NB4 (cell line): Measurements from ENCODE around the gene CLK2.

ENCODE experiments used
- CTCF ChIP-seq: IDR thresholded peaks from one replicate; pipeline ENCODE4 v1.5.1; 2012; ENCODE audit warnings: low read depth, low read length
- MAX ChIP-seq: IDR thresholded peaks from 2 replicates; pipeline ENCODE4 v1.6.1; 2011; ENCODE audit warnings: low read depth, low read length
- MYC ChIP-seq: IDR thresholded peaks from 2 replicates; pipeline ENCODE4 v1.6.1; 2011; ENCODE audit warnings: low read depth, low read length
- POLR2A ChIP-seq: IDR thresholded peaks from 2 replicates; pipeline ENCODE4 v1.6.1; 2011; ENCODE audit warnings: mild to moderate bottlenecking; ENCODE audit not compliant: insufficient read length; ENCODE audit errors: extremely low read depth

GRCh38 chr1:155266553-155266952 lies 6.8 kb downstream of the CLK2 start:
- TF ChIP-seq POLR2A (no peak), CTCF (no peak), MAX (no peak), MYC (no peak)
